ENCODE measurements around the gene RAET1E. TPM values are rescaled to one million over a fixed set of nuclear protein-coding genes. Genes with fewer than 3 reads are reported as not detected.

The RAET1E gene
- total and polyA plus RNA-seq, 9 of the 15 experiments (the other 6 are each of a cell fraction or from before 2014, with no cell fraction given) = not detected

DNA sequence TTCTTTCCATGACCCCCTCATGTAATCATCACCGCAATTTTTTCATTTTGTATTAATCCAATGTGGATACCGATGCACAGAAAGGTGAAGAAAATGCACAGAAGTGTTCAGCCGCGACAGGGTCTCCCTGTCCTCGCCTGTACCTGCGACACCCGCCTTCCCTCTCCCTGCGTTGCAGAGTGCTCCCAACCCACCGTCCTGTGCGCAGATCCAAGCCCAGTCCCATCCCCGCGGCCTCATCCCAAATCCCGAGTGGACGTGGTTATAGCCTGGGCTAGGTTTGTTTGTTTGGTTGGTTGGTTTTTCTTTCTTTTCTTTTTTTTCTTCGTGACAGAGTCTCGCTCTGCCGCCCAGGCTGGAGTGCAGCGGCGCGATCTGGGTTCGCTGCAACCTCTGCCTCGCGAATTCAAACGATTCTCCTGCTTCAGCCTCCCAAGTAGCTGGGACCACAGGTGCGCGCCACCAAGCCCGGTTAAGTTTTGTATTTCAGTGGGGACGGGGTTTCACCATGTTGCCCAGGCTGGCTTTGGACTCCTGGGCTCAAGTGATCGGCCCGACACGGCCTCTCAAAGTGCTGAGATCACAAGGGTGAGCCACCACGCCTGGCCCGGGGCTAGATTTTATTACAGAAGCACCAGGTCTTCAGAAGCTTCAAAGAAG is 25.5 kb upstream of the RAET1E start:
- no peak for DNase-seq (ENCODE audit: extremely low read depth in 1 of 4, low spot score in 3 of 4)
- no peak for FAIRE-seq
- H4K20me1 ChIP-seq (replicated peaks; ENCODE audit: control insufficient read depth, insufficient read depth, low read length) = peaks cover 1% of the 10 kb centered on the region; the same call in 1 of the 2 replicates
- TF ChIP-seq, protein P1, sequence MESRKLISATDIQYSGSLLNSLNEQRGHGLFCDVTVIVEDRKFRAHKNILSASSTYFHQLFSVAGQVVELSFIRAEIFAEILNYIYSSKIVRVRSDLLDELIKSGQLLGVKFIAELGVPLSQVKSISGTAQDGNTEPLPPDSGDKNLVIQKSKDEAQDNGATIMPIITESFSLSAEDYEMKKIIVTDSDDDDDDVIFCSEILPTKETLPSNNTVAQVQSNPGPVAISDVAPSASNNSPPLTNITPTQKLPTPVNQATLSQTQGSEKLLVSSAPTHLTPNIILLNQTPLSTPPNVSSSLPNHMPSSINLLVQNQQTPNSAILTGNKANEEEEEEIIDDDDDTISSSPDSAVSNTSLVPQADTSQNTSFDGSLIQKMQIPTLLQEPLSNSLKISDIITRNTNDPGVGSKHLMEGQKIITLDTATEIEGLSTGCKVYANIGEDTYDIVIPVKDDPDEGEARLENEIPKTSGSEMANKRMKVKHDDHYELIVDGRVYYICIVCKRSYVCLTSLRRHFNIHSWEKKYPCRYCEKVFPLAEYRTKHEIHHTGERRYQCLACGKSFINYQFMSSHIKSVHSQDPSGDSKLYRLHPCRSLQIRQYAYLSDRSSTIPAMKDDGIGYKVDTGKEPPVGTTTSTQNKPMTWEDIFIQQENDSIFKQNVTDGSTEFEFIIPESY (CRISPR knock-in tag; IDR thresholded peaks at IDR 0.05) = 0 out of 2 replicates have a peak, but pooled peaks have one; percentile 2
- TF ChIP-seq, protein P2, sequence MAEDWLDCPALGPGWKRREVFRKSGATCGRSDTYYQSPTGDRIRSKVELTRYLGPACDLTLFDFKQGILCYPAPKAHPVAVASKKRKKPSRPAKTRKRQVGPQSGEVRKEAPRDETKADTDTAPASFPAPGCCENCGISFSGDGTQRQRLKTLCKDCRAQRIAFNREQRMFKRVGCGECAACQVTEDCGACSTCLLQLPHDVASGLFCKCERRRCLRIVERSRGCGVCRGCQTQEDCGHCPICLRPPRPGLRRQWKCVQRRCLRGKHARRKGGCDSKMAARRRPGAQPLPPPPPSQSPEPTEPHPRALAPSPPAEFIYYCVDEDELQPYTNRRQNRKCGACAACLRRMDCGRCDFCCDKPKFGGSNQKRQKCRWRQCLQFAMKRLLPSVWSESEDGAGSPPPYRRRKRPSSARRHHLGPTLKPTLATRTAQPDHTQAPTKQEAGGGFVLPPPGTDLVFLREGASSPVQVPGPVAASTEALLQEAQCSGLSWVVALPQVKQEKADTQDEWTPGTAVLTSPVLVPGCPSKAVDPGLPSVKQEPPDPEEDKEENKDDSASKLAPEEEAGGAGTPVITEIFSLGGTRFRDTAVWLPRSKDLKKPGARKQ (CRISPR knock-in tag; IDR thresholded peaks at IDR 0.05) = 0 out of 2 replicates have a peak, but pooled peaks have one; percentile 35
- TF ChIP-seq ZNF311 (CRISPR knock-in tag; IDR thresholded peaks at IDR 0.05) (no peak), NRF1 (conservative IDR thresholded peaks at IDR 0.05 in 1 of 2, IDR thresholded peaks at IDR 0.05 in 1 of 2) (peak in 1 of 2 experiments; percentile 23; a peak in 1 of 4 replicates)
- TF ChIP-seq, protein P3, sequence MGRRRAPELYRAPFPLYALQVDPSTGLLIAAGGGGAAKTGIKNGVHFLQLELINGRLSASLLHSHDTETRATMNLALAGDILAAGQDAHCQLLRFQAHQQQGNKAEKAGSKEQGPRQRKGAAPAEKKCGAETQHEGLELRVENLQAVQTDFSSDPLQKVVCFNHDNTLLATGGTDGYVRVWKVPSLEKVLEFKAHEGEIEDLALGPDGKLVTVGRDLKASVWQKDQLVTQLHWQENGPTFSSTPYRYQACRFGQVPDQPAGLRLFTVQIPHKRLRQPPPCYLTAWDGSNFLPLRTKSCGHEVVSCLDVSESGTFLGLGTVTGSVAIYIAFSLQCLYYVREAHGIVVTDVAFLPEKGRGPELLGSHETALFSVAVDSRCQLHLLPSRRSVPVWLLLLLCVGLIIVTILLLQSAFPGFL (CRISPR knock-in tag; IDR thresholded peaks at IDR 0.05) = no peak
- intact Hi-C loops (cut with micrococcal nuclease) (no loop called here), in situ Hi-C loops (cut with MboI) (loop anchor here (5.0 to 25.0 kb wide), 3 partner anchors 81 to 886 kb away; no protein-coding TSS in a partner anchor)
- H3K27ac ChIP-seq (ENCODE audit: extremely low read depth, low read depth, low read length) = no peak overlapping the region
- no peak for ATAC-seq
- ChIA-PET CTCF (ENCODE audit: low intra/inter-chr PET ratio) (interaction anchor here (0.6 kb wide), 2 partner anchors 22 to 1578 kb away, joined by 3 to 5 read pairs; no protein-coding TSS in a partner anchor), POLR2A (no interaction called here)
- peaks cover 13 to 56% of the 10 kb centered on the region in 2 experiments; a peak in 4 of 5 replicates for H3K27me3 ChIP-seq (ENCODE audit: control insufficient read depth in 2 of 2, insufficient read depth in 2 of 2, low read length in 2 of 2)
- peaks cover 0 to 26% of the 10 kb centered on the region in 2 experiments; a peak in 3 of 5 replicates for H3K4me1 ChIP-seq (replicated peaks in 1 of 2; ENCODE audit: control insufficient read depth in 2 of 2, insufficient read depth in 2 of 2, low read length in 2 of 2)
- 48% methylated on average over 32 of the region's 33 CpGs for WGBS (ENCODE audit: insufficient coverage, low coverage, missing lambda C conversion rate)
- no peaks in the 10 kb centered on the region for H3K9me1 ChIP-seq (ENCODE audit: control insufficient read depth, insufficient read depth, low read length)
- no TSS peak for BruUV-seq (replicated peaks)
- H3K4me3 ChIP-seq = no peak overlapping the region
- H3K79me2 ChIP-seq (ENCODE audit: control insufficient read depth, insufficient read depth, low read length) = no peaks in the 10 kb centered on the region
- H3K9ac ChIP-seq (ENCODE audit: insufficient read depth in 1 of 2, low read depth in 2 of 2, low read length in 2 of 2) = no peak overlapping the region
- H3K9me3 ChIP-seq (replicated peaks; ENCODE audit: control insufficient read depth, insufficient read depth, low read depth, low read length) = no peaks in the 10 kb centered on the region
- H2AFZ ChIP-seq (ENCODE audit: low read depth, low read length) = no peak overlapping the region
- peak overlapping the region; percentile 56; the same call in 1 of the 2 replicates for H3K4me2 ChIP-seq (ENCODE audit: insufficient read depth, low read length)
- no peaks in the 10 kb centered on the region for H3K36me3 ChIP-seq (ENCODE audit: control insufficient read depth, insufficient read depth, low read length)

Data from K562 (cell line).